GM20000 (cell line): ENCODE measurements around the gene LSM14A.

Source experiments
- DNase-seq: peaks from one replicate; pipeline ENCODE4 v3.0.0; 2012; ENCODE audit warnings: low spot score
- CTCF ChIP-seq: IDR thresholded peaks from 2 replicates; pipeline ENCODE4 v1.5.1; 2012; ENCODE audit warnings: mild to moderate bottlenecking, control low read depth; ENCODE audit errors: extremely low read depth, missing control alignments

The LSM14A gene

GRCh38 chr19:34217952-34218817, 45.9 kb downstream of the LSM14A start:
- TF ChIP-seq CTCF: no peak
- peak; percentile 34 for DNase-seq

- no peak for TF ChIP-seq CTCF
- DNase-seq: no peak
Measured at GRCh38 chr19:34218818-34219164, 46.5 kb downstream of the LSM14A start.

- TF ChIP-seq CTCF: peak; percentile 63
- DNase-seq: peak; percentile 41
Measured at GRCh38 chr19:34220472-34221063, 48.3 kb downstream of the LSM14A start.

GRCh38 chr19:34222386-34222785, 50.1 kb downstream of the LSM14A start:
- no peak for TF ChIP-seq CTCF
- no peak for DNase-seq

- DNase-seq: no peak
- no peak for TF ChIP-seq CTCF
Measured at GRCh38 chr19:34224996-34225658, 52.8 kb downstream of the LSM14A start.

GRCh38 chr19:34225659-34226015, 53.3 kb downstream of the LSM14A start:
- no peak for DNase-seq
- no peak for TF ChIP-seq CTCF

GRCh38 chr19:34226036-34226435, 53.7 kb downstream of the LSM14A start:
- no peak for TF ChIP-seq CTCF
- DNase-seq: no peak
